Omental fat pad (tissue), 4 donors: Measurements from ENCODE around the gene SH3RF3. TPM values are rescaled to one million over a fixed set of nuclear protein-coding genes. Genes with fewer than 3 reads are reported as not detected.

Experiments used
- ATAC-seq: fragments of 150-250 bp; one replicate; pipeline ENCODE4 v1.9.1; 2016; ENCODE audit warnings: mild to moderate bottlenecking, moderate library complexity; ENCODE audit not compliant: low FRiP score
- DNase-seq: peaks from one replicate; pipeline ENCODE4 v3.0.0-alpha.2; 2019; ENCODE audit warnings: low spot score
- CTCF ChIP-seq, 3 donors: fragments of 450-650 bp; IDR thresholded peaks; one replicate each; pipeline ENCODE4 v1.5.1; 2016 to 2017; ENCODE audit warnings: antibody characterized with exemption in 3 of 3, mild to moderate bottlenecking in 3 of 3, moderate library complexity in 2 of 3
- total RNA-seq, 4 donors: library from RNA; depleted of rRNA; stranded (reverse); fragments of >200 nt; gene quantifications; one replicate each; pipeline ENCODE4 v1.1.0, GENCODE V29; 2016

SH3RF3 gene
- total RNA-seq, 4 donors from 2014 or later = 6.5 to 16.6 (median 8.6) TPM

- no peak for ATAC-seq
- DNase-seq = no peak
- TF ChIP-seq CTCF (IDR thresholded peaks at IDR 0.05) = no peak
These were observed 10.0 kb downstream of the SH3RF3 start for GRCh38 chr2:109139002-109139401.

GRCh38 chr2:109139865-109140396, 10.9 kb downstream of the SH3RF3 start:
- DNase-seq (no peak), ATAC-seq (no peak)
- TF ChIP-seq CTCF (IDR thresholded peaks at IDR 0.05) = no peak

- no peak for TF ChIP-seq CTCF (IDR thresholded peaks at IDR 0.05)
- ATAC-seq (no peak), DNase-seq (no peak)
These were observed 12.1 kb downstream of the SH3RF3 start for GRCh38 chr2:109141006-109141600.

- DNase-seq (no peak), ATAC-seq (no peak)
- no peak for TF ChIP-seq CTCF (IDR thresholded peaks at IDR 0.05)
These were observed 12.8 kb downstream of the SH3RF3 start for GRCh38 chr2:109141727-109142283.

- DNase-seq (no peak), ATAC-seq (no peak)
- no peak for TF ChIP-seq CTCF (IDR thresholded peaks at IDR 0.05)
These were observed 13.6 kb downstream of the SH3RF3 start for GRCh38 chr2:109142416-109143210.

- no peak for DNase-seq
- TF ChIP-seq CTCF (IDR thresholded peaks at IDR 0.05) = no peak
- ATAC-seq = no peak
These were observed 14.5 kb downstream of the SH3RF3 start for GRCh38 chr2:109143214-109144187.
